Measurements from ENCODE around the gene RALB. TPM values are rescaled to one million over a fixed set of nuclear protein-coding genes. Genes with fewer than 3 reads are reported as not detected.

The RALB gene
- polyA plus RNA-seq, 1 donor (not counting 4 experiments of a cell fraction or from before 2014, with no cell fraction given), result 80.8 TPM

- Histone ChIP-seq H3K4me2 (ENCODE audit: control insufficient read depth, extremely low read depth, insufficient read depth, low read depth, low read length) (no peak overlapping the region), H3K4me1 (ENCODE audit: control insufficient read depth, extremely low read depth, insufficient read depth, low read length) (no peaks in the 10 kb centered on the region), H3K27ac (ENCODE audit: control insufficient read depth, insufficient read depth, low read length) (no peak overlapping the region), H3K79me2 (ENCODE audit: control insufficient read depth, insufficient read depth, low read length) (no peaks in the 10 kb centered on the region), H3K4me3 (ENCODE audit: control insufficient read depth in 2 of 3, extremely low read depth in 1 of 3, insufficient read depth in 2 of 3, low read depth in 1 of 3, low read length in 3 of 3) (no peak overlapping the region), H4K20me1 (ENCODE audit: control insufficient read depth, extremely low read depth, insufficient read depth, low read length) (no peaks in the 10 kb centered on the region), H3K9ac (ENCODE audit: control insufficient read depth, extremely low read depth, insufficient read depth, low read length) (no peak overlapping the region), H3K9me3 (ENCODE audit: control insufficient read depth, low read depth, low read length) (no peaks in the 10 kb centered on the region), H3K27me3 (ENCODE audit: control insufficient read depth, extremely low read depth, insufficient read depth, low read length) (no peaks in the 10 kb centered on the region), H2AFZ (ENCODE audit: control insufficient read depth, low read length) (no peak overlapping the region), H3K9me1 (ENCODE audit: control insufficient read depth, extremely low read depth, insufficient read depth, low read length) (no peaks in the 10 kb centered on the region), H3K36me3 (ENCODE audit: control insufficient read depth in 2 of 2, extremely low read depth in 1 of 2, insufficient read depth in 2 of 2, low read length in 2 of 2) (peaks cover 0 to 9% of the 10 kb centered on the region in 2 experiments)
- FAIRE-seq (no peak), DNase-seq (ENCODE audit: low read depth, low spot score) (no peak)
- dilution Hi-C loops (cut with MboI; ENCODE audit: extremely low pct_ligation_motif_present, low sequenced_read_pairs), result no loop called here
- TF ChIP-seq EZH2 (IDR thresholded peaks at IDR 0.05; ENCODE audit: low read length), result no peak
- TF ChIP-seq, protein P1, sequence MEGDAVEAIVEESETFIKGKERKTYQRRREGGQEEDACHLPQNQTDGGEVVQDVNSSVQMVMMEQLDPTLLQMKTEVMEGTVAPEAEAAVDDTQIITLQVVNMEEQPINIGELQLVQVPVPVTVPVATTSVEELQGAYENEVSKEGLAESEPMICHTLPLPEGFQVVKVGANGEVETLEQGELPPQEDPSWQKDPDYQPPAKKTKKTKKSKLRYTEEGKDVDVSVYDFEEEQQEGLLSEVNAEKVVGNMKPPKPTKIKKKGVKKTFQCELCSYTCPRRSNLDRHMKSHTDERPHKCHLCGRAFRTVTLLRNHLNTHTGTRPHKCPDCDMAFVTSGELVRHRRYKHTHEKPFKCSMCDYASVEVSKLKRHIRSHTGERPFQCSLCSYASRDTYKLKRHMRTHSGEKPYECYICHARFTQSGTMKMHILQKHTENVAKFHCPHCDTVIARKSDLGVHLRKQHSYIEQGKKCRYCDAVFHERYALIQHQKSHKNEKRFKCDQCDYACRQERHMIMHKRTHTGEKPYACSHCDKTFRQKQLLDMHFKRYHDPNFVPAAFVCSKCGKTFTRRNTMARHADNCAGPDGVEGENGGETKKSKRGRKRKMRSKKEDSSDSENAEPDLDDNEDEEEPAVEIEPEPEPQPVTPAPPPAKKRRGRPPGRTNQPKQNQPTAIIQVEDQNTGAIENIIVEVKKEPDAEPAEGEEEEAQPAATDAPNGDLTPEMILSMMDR (optimal IDR thresholded peaks at IDR 0.05 in 1 of 3, IDR thresholded peaks at IDR 0.05 in 1 of 3, conservative IDR thresholded peaks at IDR 0.05 in 1 of 3; ENCODE audit: extremely low read depth in 1 of 3, insufficient read depth in 2 of 3, low read length in 3 of 3), result no peak
These were observed 54.8 kb downstream of the RALB start for GRCh38 chr2:120307482-120307881.

- FAIRE-seq, result no peak
- dilution Hi-C loops (cut with MboI; ENCODE audit: extremely low pct_ligation_motif_present, low sequenced_read_pairs), result no loop called here
These were observed 55.6 kb downstream of the RALB start for GRCh38 chr2:120308038-120308910.

More at GRCh38 chr2:120308038-120308910, 55.6 kb downstream of the RALB start:
- H3K79me2 ChIP-seq (ENCODE audit: control insufficient read depth, insufficient read depth, low read length), result no peaks in the 10 kb centered on the region
- peaks cover 0 to 6% of the 10 kb centered on the region in 2 experiments for H3K36me3 ChIP-seq (ENCODE audit: control insufficient read depth in 2 of 2, extremely low read depth in 1 of 2, insufficient read depth in 2 of 2, low read length in 2 of 2)
- no peak overlapping the region for H3K9ac ChIP-seq (ENCODE audit: control insufficient read depth, extremely low read depth, insufficient read depth, low read length)
- DNase-seq (ENCODE audit: low read depth, low spot score), result no peak
- no peak overlapping the region for H3K27ac ChIP-seq (ENCODE audit: control insufficient read depth, insufficient read depth, low read length)
- peaks cover under 1% of the 10 kb centered on the region for H3K4me1 ChIP-seq (ENCODE audit: control insufficient read depth, extremely low read depth, insufficient read depth, low read length)
- H3K9me1 ChIP-seq (ENCODE audit: control insufficient read depth, extremely low read depth, insufficient read depth, low read length), result no peaks in the 10 kb centered on the region
- H2AFZ ChIP-seq (ENCODE audit: control insufficient read depth, low read length), result no peak overlapping the region
- H3K4me3 ChIP-seq (ENCODE audit: control insufficient read depth in 2 of 3, extremely low read depth in 1 of 3, insufficient read depth in 2 of 3, low read depth in 1 of 3, low read length in 3 of 3), result no peak overlapping the region
- H4K20me1 ChIP-seq (ENCODE audit: control insufficient read depth, extremely low read depth, insufficient read depth, low read length), result no peaks in the 10 kb centered on the region
- no peaks in the 10 kb centered on the region for H3K27me3 ChIP-seq (ENCODE audit: control insufficient read depth, extremely low read depth, insufficient read depth, low read length)
- no peaks in the 10 kb centered on the region for H3K9me3 ChIP-seq (ENCODE audit: control insufficient read depth, low read depth, low read length)
- TF ChIP-seq, protein P1 (optimal IDR thresholded peaks at IDR 0.05 in 1 of 3, IDR thresholded peaks at IDR 0.05 in 1 of 3, conservative IDR thresholded peaks at IDR 0.05 in 1 of 3; ENCODE audit: extremely low read depth in 1 of 3, insufficient read depth in 2 of 3, low read length in 3 of 3), result no peak
- no peak for TF ChIP-seq EZH2 (IDR thresholded peaks at IDR 0.05; ENCODE audit: low read length)
- H3K4me2 ChIP-seq (ENCODE audit: control insufficient read depth, extremely low read depth, insufficient read depth, low read depth, low read length), result no peak overlapping the region
